ENCODE results near the gene MIER2.
"Not testable (repeated sequence)": the region's sequence is repeated elsewhere in the genome, so short reads cannot be mapped to it uniquely, and the experiment has no call there.

GRCh38 chr19:393560-393959 is 49.0 kb upstream of the MIER2 start:
- TF ChIP-seq, protein P1, sequence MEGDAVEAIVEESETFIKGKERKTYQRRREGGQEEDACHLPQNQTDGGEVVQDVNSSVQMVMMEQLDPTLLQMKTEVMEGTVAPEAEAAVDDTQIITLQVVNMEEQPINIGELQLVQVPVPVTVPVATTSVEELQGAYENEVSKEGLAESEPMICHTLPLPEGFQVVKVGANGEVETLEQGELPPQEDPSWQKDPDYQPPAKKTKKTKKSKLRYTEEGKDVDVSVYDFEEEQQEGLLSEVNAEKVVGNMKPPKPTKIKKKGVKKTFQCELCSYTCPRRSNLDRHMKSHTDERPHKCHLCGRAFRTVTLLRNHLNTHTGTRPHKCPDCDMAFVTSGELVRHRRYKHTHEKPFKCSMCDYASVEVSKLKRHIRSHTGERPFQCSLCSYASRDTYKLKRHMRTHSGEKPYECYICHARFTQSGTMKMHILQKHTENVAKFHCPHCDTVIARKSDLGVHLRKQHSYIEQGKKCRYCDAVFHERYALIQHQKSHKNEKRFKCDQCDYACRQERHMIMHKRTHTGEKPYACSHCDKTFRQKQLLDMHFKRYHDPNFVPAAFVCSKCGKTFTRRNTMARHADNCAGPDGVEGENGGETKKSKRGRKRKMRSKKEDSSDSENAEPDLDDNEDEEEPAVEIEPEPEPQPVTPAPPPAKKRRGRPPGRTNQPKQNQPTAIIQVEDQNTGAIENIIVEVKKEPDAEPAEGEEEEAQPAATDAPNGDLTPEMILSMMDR (IDR thresholded peaks at IDR 0.05; ENCODE audit: low read length), result not testable (repeated sequence)
- TF ChIP-seq EZH2 (optimal IDR thresholded peaks at IDR 0.05; ENCODE audit: low read depth, low read length), result not testable (repeated sequence)

Measured in MM.1S (cell line).